HG03457 (cell line): Measurements from ENCODE around the gene PDE4D.
"Not testable (repeated sequence)": the region's sequence is repeated elsewhere in the genome, so short reads cannot be mapped to it uniquely, and the experiment has no call there.

Source experiments
- ATAC-seq: cut with Tn5 transposase; IDR thresholded peaks from one replicate; pipeline ENCODE4 v1.9.1; 2021; ENCODE audit warnings: moderate number of reproducible peaks; ENCODE audit not compliant: unreplicated experiment

PDE4D gene

DNA sequence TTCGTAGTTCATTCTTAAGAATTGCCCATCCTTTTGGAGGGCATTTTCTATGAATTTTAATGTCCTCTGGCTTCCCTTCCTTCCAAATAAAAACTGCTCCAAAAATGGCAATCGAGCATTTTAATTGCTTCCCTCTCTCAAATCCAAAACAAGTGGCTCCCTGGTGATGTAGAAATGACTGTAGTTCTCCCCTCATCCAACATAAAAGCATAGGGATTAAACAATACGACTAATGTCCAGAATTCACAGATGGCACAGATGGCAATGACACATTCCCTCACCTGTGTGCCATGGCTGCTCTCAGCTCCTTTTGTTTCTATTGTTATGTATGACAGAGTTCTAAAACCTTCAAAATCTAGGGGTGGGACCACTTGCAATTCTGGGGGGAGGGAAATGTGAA, 893.3 kb downstream of the PDE4D start:
- no peak for ATAC-seq

DNA sequence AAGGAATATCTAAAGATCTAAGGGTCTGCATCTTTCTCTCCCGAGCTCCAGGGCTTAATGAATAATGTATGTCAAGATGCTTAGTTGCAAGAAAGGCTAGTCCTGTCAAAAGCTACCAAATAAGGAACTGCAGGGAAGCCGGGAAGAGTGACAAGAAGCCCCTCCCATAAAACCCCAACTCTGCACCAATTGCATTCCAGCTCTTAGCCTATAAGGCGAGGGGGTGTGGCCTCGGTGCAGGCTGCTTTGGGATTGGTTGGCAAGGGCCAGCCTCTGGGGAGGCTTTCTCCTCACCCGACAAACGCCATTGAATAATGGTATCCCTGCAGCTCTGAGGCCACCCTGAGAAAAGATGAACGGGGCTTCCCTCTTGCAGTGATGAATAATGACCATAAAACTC, 893.7 kb downstream of the PDE4D start:
- no peak for ATAC-seq

DNA sequence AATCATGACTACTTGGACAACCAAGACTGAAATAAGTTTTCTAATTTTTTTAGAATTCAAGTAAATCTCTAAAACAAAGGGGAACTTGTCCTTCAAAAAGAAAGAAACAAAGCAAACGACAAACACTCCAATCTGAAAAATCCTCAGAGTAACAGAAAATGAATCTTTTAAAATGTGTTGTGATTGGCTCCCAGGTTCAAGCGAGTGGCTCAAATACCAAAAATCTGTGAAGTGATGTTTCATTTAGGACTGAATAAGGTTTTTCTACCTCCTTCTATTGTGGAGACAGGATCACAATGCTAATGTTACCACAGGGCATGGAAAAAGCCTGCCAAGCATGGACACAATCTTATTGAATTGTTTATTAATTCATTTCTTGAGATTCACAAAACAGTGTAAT, 895.0 kb downstream of the PDE4D start:
- no peak for ATAC-seq

DNA sequence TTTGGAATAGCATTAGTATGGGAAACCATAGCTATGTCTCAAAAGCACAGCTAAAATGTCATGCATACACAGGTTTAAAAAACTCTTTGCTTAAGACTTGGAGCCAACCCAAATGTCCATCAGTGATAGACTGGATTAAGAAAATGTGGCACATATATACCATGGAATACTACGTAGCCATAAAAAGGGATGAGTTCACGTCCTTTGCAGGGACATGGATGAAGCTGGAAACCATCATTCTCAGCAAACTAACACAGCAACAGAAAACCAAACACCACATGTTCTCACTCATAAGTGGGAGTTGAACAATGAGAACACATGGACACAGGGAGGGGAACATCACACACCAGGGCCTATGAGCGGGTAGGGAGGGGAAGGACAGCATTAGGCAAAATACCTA, 897.7 kb downstream of the PDE4D start:
- ATAC-seq: not testable (repeated sequence)

DNA sequence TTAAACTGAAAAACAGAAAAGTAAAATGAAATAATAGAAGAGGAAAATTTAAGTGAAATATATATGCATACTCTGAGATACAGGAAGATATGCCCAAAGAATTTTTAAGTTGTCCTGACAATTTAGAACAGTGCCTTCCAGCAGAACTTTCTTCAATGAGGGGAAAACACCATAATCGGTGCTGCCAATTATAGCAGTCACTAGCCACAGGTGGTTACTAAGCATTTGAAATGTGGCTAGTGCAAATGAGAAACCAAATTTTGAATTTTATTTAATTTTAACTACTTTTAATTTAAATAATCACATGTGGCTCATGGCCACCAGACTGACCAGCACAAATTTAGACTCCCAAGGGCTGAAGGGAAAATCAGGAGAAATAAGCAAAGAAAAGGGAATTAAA, 900.1 kb downstream of the PDE4D start:
- ATAC-seq: no peak

DNA sequence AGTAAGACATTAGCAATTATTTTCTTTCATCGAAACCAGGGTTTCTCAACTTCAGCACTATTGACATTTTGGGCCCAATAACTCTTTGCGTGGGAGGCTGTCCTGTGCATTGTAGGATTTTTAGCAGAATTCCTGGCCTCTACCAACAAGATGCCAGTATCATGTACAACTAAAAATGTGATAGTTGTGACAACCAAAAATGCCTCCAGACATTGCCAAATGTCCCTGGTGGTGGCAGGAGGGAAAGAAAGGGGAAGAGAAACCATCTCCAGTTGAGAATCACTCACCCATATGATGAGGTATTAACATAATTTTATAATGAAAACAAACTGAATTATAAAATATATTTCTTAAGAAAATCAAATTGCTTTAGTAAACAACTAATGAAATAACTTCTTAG, 904.6 kb downstream of the PDE4D start:
- ATAC-seq: no peak

DNA sequence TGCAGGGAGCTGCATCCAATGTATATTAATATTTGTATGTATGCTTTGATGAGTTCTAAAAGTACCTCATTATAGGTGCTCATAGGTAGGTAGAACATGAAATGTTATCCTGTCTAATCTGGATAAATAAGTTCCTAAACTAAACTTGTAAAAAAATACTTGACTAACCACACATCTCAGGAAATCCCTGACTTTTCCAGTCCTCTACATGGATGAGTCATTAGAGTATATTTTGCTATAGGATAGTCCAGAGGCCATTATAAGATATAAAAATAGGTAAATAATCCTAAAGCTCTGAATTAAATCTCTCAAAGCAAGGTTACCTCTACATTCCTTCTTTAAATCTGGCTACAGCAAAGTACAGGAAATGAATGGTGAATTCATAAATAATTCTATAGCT, 906.3 kb downstream of the PDE4D start:
- no peak for ATAC-seq

DNA sequence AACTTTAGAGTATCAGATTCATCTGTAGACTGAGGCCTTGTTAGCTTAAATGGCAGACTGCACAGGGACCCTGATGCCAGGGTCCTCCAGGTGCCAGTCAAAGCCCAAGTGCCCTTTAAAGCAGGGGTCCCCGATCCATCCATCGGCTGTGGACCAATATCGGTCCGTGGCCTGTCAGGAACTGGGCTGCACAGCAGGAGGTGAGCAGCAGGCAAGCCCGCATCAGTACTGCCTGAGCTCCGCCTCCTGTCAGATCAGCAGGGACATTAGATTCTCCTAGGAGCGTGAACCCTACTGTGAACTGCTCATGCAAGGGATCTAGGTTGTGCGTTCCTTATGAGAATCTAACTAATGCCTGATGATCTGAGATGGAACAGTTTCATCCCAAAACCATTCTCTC, 907.2 kb downstream of the PDE4D start:
- ATAC-seq: no peak

DNA sequence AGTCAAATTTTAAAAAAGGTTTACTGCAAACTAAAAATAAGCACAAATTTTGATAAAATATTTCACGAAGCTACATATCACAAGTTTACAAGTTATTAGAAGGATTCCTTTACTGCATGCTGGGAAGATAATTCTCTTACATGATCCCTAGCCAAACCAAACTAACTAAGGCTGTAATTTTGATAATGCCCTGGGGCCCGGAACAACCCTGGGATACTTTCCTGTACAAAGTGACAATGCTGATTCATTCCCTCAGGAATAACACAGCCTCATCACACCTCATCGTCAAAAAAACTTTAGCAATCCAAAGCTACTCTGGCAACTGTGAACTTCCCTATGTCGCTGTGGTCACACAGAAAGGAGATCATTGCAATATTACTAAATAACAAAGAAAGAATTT, 907.8 kb downstream of the PDE4D start:
- ATAC-seq: no peak

DNA sequence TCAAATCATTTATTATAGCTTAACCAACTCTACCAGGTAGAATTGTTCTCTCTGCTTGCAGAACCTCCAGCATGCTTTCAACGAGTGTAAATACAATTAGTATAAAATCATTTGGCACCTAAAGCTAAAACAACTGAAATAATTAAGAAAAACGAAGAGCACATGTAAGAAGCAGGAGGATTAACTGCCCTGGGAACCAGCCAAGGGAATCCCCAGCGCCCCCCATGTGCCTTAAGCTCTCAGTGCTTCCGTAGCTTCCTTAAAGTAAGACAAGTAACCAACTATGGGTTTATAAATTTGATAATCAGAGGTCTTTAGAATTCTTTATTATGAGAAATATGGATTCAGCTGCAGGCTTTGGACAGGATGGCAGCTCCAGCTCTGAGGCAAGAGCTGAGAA, 908.2 kb downstream of the PDE4D start:
- no peak for ATAC-seq

DNA sequence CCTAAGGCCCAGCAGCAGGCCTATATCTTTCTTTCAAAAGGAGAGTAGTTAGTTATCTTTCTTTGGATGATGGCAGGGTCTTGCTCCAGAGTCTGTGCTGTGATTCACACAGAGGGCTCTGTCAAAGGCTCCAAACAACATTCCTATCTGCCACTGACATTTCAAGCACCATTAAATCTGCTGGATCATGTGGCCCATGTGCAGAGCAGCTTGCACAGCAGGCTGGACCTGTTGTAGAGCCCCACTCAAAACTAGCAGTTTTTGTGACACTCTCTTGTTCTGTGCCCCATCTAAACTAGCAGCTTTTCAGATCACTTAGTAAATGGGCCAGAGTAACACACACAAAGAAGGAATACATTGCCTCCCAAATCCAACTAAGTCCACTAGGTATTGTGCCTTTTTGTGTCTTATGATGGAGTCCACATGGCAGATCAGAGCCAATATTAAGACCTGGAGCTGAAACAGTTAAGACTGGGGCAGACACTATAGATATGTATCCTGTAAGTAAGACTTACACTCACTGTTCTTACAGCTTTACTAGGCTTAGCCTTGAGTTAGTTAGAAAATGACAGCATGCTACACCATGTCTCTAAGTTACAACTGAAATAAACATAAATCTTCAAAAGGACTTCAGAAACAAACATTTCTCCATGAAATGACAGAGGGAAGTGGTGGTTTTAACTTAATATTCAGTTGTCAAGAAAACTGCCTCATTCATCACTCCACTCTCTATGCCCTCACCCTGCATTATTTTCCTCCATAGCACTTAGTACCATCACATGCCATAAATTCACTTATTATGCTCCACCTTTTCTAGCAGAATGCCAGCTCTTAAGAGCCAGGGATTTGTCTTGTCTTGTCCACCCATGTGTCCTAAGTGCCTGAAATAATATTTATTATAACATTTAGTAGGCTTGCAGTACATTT, 909.7 kb downstream of the PDE4D start:
- no peak for ATAC-seq

DNA sequence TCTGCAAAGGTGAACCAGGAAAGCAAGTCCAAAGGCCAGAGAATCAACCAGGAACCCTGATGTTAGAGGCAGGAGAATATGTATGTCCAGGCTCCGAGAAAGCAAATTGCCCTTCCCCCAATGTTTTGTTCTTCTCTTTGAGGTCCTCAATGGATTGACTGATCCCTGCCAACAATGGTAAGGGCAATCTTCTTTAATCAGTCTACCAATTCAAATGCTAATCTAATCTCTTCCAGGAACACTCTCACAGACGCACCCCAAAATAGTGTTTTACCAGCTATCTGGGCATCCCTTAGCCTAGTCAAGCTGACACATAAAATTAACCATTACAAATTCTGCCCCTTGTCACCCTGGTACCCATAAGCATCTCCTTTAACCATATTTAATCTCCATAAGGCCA, 912.6 kb downstream of the PDE4D start:
- ATAC-seq: no peak

DNA sequence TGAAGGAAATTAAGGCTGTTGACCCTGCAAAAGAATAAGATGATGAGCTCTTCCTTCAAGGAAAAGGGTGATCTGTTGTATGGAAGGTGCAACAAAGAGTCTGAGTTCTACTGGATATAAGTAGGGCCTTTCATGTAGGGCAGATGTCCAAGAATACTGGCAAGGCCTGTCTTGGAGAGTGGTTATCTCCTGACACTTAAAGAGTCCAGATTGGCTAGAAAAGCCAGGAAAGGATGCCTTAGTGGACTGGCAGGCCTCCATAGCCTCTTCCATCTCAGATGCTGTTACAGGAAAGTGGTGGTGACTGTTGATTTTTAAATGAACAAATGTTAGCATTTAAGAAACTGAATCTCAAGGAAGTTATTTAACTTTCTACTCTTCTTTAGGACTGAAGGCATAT, 914.4 kb downstream of the PDE4D start:
- no peak for ATAC-seq

DNA sequence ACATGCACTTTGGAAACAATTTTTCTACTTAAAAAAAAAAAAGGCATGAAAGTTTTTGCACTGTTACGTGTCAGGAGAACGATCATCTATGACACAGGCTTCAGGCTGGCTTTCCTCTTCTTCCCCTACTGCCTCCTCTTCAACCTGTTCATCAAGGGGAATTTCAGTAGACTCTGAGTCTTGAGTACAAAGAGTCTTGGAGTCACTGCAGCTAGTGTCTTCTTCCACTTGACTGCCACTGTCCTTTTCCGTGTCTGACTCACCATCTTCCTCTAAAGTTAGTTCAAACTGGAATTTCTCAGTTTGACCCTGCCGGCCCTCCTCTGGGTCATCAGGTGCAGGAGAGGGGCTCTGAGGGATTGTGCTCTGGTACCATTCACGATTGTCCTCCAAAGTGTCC, 918.9 kb downstream of the PDE4D start:
- no peak for ATAC-seq

DNA sequence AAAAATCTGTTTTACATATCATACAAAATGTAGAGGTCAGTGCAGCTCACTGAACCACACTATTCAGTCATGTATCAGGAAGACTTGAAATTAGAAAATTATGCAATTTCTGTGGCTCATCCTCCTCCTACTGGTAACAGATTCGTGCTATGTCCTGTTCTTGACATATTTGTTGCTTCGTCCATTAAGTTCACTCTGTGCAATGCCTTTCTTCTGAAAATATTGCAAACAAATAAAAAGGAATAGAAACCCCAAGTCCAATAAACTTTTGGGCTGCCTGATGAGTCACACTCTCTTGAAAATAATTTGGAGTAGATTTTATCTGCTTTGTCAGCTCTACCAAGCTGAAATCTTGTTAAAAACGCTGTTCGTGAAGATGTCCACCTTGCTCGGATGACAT, 919.4 kb downstream of the PDE4D start:
- no peak for ATAC-seq

DNA sequence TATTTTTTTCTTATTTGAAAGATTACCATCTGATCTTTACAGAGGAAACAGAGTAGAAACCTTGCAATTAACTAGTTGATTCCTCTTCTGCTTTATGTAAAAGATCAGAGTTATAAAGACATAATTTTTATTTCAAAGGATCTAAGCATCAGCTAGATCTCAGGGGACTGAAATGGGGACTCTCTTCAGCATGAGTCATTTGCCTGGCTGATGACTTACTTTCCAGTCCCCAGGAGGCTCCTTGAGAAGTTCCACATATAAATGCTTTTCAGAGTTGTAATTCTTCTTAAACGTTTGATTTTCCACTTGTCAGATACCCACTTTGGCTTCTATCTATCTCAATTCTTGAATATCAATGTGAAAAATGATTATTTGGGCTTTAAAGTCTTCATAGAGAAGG, 921.2 kb downstream of the PDE4D start:
- ATAC-seq: no peak

DNA sequence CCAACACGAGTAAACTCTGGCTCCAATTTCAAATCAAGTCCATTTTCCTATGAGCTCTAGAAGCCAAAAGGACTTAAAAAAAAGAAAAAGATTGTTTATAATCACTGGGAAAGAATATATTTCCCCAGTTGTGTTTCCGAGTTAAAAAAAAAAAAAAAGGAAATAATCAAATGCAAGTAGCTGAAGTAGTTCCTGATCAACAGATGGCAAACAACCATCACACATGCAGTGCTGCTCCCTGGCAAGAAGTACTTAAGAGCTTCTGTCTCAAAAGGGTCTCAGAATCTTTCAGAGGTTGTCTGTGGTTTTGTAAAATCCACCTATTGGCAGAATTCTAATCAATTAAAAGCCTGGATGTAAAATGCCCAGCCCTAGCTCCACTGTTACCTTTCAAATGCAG, 922.8 kb downstream of the PDE4D start:
- no peak for ATAC-seq

DNA sequence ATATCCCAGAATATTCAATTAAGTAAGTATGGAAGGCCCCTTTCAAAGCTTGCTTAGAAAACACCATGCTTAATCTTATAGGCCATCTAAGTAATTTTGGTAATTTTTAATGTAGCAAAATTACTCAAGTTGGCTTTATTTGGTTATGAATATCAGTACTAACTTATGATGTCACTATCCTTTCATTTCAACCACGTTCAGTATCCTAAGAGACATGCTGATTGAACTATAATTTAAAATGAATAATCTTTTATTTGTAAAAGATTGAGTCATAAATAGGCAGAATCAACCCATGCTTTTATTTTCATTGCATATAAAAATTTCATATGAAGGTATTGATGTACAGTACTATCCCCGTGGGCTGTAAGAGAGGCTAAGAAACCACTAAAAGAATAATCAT, 923.7 kb downstream of the PDE4D start:
- no peak for ATAC-seq

DNA sequence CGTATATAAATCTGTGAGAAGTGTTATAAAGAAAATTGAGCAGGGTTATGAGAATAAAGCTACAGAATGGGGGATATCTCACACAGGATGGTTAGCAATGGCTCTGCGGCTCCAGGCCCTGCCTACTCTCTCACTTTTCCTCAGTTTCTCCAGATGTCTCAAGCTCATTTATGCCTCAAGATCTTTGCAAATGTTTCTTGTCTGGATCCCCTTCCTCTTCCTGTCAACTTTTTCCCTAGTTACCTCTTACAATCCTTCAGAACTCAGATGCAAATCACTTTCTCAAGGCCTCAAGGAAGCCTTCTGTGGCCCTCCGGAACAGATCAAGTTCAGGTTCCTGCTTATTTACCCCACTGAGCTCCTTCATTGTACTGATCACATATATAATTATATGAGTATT, 924.3 kb downstream of the PDE4D start:
- ATAC-seq: no peak

DNA sequence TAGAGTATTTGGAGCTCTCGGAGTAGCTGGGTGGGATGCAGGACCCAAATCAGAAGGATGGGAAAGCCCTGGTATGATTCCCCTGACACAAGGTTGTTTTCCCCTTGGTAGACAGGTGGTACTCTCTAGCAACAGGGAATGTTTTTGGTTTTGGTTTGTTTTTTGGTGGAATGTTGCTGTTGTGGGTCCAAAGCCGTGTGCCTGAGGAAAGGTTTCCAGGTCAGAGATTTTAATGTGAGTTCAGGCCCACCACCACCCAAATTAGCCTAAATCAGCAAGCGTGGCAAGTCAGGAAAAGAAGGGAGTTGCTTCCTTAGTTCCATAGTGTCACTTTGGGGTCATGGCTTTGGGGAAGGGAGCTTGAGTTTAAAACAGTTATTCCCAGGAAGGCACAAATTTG, 925.2 kb downstream of the PDE4D start:
- no peak for ATAC-seq

DNA sequence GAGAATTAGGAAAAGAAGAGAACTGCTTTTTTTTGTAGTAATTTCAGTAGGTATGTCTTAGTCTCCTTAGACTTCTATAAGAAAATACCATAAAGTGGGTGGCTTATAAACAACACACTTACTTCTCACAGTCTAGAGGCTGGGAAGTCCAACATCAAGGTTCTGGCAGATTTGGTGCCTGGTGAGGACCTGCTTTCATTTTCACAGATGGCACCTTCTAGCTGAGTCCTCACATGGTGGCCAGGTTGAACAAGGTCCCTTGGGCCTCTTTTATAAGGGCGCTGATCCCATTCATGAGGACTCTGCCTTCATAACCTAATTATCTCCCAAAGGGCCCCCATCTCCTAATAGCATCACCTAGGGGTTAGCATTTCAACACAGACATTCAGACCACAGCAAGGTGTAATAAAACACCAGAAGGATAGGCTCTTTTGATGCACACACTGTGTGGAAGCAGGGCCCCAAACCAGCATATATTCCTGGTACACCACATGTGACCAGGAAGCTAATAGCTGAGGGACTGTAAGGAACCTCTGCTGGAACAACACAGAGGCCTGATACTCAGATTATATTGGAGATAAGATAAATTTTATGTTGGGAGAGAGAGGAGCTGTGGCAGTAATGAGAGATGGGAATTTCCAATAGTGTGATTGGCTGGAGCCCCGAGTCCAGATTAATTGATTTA, 925.8 kb downstream of the PDE4D start:
- no peak for ATAC-seq

DNA sequence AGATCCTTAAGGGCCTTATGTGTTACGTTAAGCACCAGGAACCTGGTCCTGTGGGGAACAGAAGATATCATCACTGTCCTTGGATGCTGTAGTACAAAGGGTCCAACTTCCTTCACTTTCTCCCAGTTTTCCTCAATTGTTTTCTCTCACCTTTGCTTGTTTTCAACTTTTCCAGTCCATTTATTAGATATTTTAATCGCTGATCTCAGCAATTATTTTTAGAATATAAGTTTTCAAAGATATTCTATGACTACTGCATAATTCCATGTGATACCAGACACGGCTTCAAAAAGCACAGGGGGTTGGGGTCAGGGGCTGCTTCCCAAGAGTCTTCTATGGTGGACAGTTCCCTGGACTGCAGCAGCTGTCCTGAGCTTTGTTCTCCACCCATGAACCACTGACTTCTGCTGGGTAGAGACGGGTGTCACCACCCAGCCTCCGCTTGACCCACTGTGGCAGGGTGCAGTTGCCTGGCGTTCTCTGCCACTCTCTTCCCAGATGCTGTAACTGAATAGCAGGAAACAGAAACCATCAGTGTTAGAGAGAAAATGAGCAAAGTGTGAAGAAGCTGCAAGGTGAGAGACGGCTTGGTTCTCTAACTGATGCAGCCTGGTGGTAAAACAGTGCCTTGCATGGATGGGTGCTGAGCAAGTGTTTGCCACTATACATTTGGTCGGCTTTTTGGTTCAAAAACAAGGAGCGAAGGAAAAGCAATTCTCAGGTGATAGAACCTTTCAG, 927.7 kb downstream of the PDE4D start:
- no peak for ATAC-seq
